Tibial nerve (tissue), 4 donors: Measurements from ENCODE around the gene PROSER2.

Source experiments
- EP300 ChIP-seq, 2 donors: sonication (generic); formaldehyde crosslinking; IDR thresholded peaks; one replicate each; pipeline ENCODE4 v1.6.1; 2017; ENCODE audit warnings: antibody characterized with exemption in 2 of 2, mild to moderate bottlenecking in 1 of 2
- POLR2A ChIP-seq, 2 donors: fragments of 450-650 bp; IDR thresholded peaks; one replicate each; pipeline ENCODE4 v1.6.1; 2017; ENCODE audit warnings: antibody characterized with exemption in 2 of 2, mild to moderate bottlenecking in 2 of 2, moderate library complexity in 2 of 2
- TF ChIP-seq, protein P1 (sequence below), 5 experiments: fragments of 200-600 bp in 3 of 5; fragments of 450-650 bp in 2 of 5; sonication (generic) in 3 of 5; IDR thresholded peaks; one replicate each; pipeline ENCODE4 v1.5.1; 2016 to 2019; ENCODE audit warnings: antibody characterized with exemption in 5 of 5, mild to moderate bottlenecking in 3 of 5, moderate library complexity in 2 of 5

GRCh38 chr10:11906714-11907113 lies 83.6 kb downstream of the PROSER2 start:
- TF ChIP-seq, protein P1, sequence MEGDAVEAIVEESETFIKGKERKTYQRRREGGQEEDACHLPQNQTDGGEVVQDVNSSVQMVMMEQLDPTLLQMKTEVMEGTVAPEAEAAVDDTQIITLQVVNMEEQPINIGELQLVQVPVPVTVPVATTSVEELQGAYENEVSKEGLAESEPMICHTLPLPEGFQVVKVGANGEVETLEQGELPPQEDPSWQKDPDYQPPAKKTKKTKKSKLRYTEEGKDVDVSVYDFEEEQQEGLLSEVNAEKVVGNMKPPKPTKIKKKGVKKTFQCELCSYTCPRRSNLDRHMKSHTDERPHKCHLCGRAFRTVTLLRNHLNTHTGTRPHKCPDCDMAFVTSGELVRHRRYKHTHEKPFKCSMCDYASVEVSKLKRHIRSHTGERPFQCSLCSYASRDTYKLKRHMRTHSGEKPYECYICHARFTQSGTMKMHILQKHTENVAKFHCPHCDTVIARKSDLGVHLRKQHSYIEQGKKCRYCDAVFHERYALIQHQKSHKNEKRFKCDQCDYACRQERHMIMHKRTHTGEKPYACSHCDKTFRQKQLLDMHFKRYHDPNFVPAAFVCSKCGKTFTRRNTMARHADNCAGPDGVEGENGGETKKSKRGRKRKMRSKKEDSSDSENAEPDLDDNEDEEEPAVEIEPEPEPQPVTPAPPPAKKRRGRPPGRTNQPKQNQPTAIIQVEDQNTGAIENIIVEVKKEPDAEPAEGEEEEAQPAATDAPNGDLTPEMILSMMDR (IDR thresholded peaks at IDR 0.05) = no peak
- TF ChIP-seq EP300 (IDR thresholded peaks at IDR 0.05) = no peak
- no peak for TF ChIP-seq POLR2A (IDR thresholded peaks at IDR 0.05)
